Spleen (tissue), 7 donors: ENCODE data around the gene KIF1A.

Experiments used
- CTCF ChIP-seq, 11 experiments: fragments of 200-600 bp in 7 of 11; fragments of 450-650 bp in 4 of 11; sonication (generic) in 4 of 11; IDR thresholded peaks in 8 of 11; conservative IDR thresholded peaks in 3 of 11; 1 replicate in 7 of 11; 2 replicates in 4 of 11; pipeline versions ENCODE4 v1.4.0 to v1.8.0; 2016 to 2021; ENCODE audit warnings: antibody characterized with exemption in 11 of 11, inconsistent platforms in 4 of 11, mild to moderate bottlenecking in 1 of 11
- POLR2A ChIP-seq, 3 donors: fragments of 450-650 bp; IDR thresholded peaks; one replicate each; pipeline ENCODE4 v1.5.1; 2017; ENCODE audit warnings: antibody characterized with exemption in 3 of 3, mild to moderate bottlenecking in 1 of 3
- donor health status: DM: no; HTN: no; CAD: no; lungs with moderate emphysema.
- donor health status: DM: no; HTN: no; CAD: no.
- donor health status: DM: no; HTN: no; CAD: no.

GRCh38 chr2:240810621-240811020, 9.4 kb downstream of the KIF1A start:
- TF ChIP-seq POLR2A (IDR thresholded peaks at IDR 0.05), result no peak
- no peak for TF ChIP-seq CTCF (IDR thresholded peaks at IDR 0.05 in 8 of 11, conservative IDR thresholded peaks at IDR 0.05 in 3 of 11)
